ENCODE measurements around the gene SRP68. TPM values are rescaled to one million over a fixed set of nuclear protein-coding genes. Genes with fewer than 3 reads are reported as not detected.

SRP68 gene
- total and polyA plus RNA-seq, 4 donors = 30.8 to 68.9 (median 57.0) TPM

GRCh38 chr17:76107509-76107908 is 35.2 kb upstream of the SRP68 start:
- WGBS, 2 donors = 78 to 82% methylated on average over 6 of the region's 6 CpGs
- no peaks in the 10 kb centered on the region for H3K9me3 ChIP-seq (ENCODE audit: control insufficient read depth in 4 of 4, insufficient read depth in 3 of 4, low read length in 3 of 4)
- no peak overlapping the region for H3K27ac ChIP-seq (ENCODE audit: low read depth in 1 of 2, low read length in 1 of 2)
- H3K4me1 ChIP-seq (ENCODE audit: control insufficient read depth in 5 of 5, insufficient read depth in 5 of 5, low read length in 5 of 5) = peaks cover 0 to 12% (median 7%) of the 10 kb centered on the region in 5 donors
- no peak for ATAC-seq (ENCODE audit: insufficient read depth, low FRiP score)
- H3K4me3 ChIP-seq = no peak overlapping the region
- TF ChIP-seq CTCF (IDR thresholded peaks at IDR 0.05; ENCODE audit: control extremely low read depth, extremely low read depth) = no peak
- no peak overlapping the region for H3K9ac ChIP-seq (ENCODE audit: insufficient read depth in 1 of 2, low read length in 2 of 2)
- DNase-seq = no peak
- peaks cover 0 to 7% (median 1%) of the 10 kb centered on the region in 4 donors for H3K36me3 ChIP-seq (ENCODE audit: control insufficient read depth in 4 of 4, insufficient read depth in 4 of 4, low read length in 4 of 4)
- no peaks in the 10 kb centered on the region for H3K27me3 ChIP-seq (ENCODE audit: control insufficient read depth in 3 of 3, insufficient read depth in 3 of 3, low read length in 2 of 3)

- TF ChIP-seq CTCF (IDR thresholded peaks at IDR 0.05; ENCODE audit: control extremely low read depth, extremely low read depth) = no peak
- no peak overlapping the region for H3K27ac ChIP-seq (ENCODE audit: low read depth in 1 of 2, low read length in 1 of 2)
Observed at GRCh38 chr17:76106703-76107102, 34.4 kb upstream of the SRP68 start.

GRCh38 chr17:76104896-76105231 is 32.5 kb upstream of the SRP68 start:
- Histone ChIP-seq H3K4me1 (ENCODE audit: control insufficient read depth in 5 of 5, insufficient read depth in 5 of 5, low read length in 5 of 5) (peaks cover 0 to 15% (median 9%) of the 10 kb centered on the region in 5 donors), H3K27me3 (ENCODE audit: control insufficient read depth in 3 of 3, insufficient read depth in 3 of 3, low read length in 2 of 3) (no peaks in the 10 kb centered on the region), H3K4me3 (no peak overlapping the region), H3K27ac (ENCODE audit: low read depth in 1 of 2, low read length in 1 of 2) (no peak overlapping the region), H3K36me3 (ENCODE audit: control insufficient read depth in 4 of 4, insufficient read depth in 4 of 4, low read length in 4 of 4) (peaks cover 3 to 21% (median 12%) of the 10 kb centered on the region in 4 donors), H3K9ac (ENCODE audit: insufficient read depth in 1 of 2, low read length in 2 of 2) (no peak overlapping the region), H3K9me3 (ENCODE audit: control insufficient read depth in 4 of 4, insufficient read depth in 3 of 4, low read length in 3 of 4) (no peaks in the 10 kb centered on the region)
- WGBS, 2 donors = 59 to 67% methylated on average over 5 of the region's 5 CpGs
- TF ChIP-seq CTCF (IDR thresholded peaks at IDR 0.05; ENCODE audit: control extremely low read depth, extremely low read depth) = no peak
- DNase-seq = no peak
- ATAC-seq (ENCODE audit: insufficient read depth, low FRiP score) = no peak

More at GRCh38 chr17:76106703-76107102, 34.4 kb upstream of the SRP68 start:
- Histone ChIP-seq H3K36me3 (ENCODE audit: control insufficient read depth in 4 of 4, insufficient read depth in 4 of 4, low read length in 4 of 4) (peaks cover 0 to 13% (median 6%) of the 10 kb centered on the region in 4 donors), H3K27me3 (ENCODE audit: control insufficient read depth in 3 of 3, insufficient read depth in 3 of 3, low read length in 2 of 3) (no peaks in the 10 kb centered on the region), H3K9ac (ENCODE audit: insufficient read depth in 1 of 2, low read length in 2 of 2) (no peak overlapping the region), H3K4me1 (ENCODE audit: control insufficient read depth in 5 of 5, insufficient read depth in 5 of 5, low read length in 5 of 5) (peaks cover 0 to 15% (median 9%) of the 10 kb centered on the region in 5 donors), H3K9me3 (ENCODE audit: control insufficient read depth in 4 of 4, insufficient read depth in 3 of 4, low read length in 3 of 4) (no peaks in the 10 kb centered on the region), H3K4me3 (no peak overlapping the region)
- 70% methylated on average over 3 of the region's 3 CpGs for WGBS, 2 donors
- DNase-seq (no peak), ATAC-seq (ENCODE audit: insufficient read depth, low FRiP score) (no peak)

All from lung (tissue), 12 donors.